Measurements from ENCODE around the gene PANX2. TPM values are rescaled to one million over a fixed set of nuclear protein-coding genes. Genes with fewer than 3 reads are reported as not detected.

The PANX2 gene
- total and polyA plus RNA-seq, 9 of the 15 experiments (the other 6 are each of a cell fraction or from before 2014, with no cell fraction given): 0.01 to 3.9 (median 0.67) TPM; not detected in 1

DNA sequence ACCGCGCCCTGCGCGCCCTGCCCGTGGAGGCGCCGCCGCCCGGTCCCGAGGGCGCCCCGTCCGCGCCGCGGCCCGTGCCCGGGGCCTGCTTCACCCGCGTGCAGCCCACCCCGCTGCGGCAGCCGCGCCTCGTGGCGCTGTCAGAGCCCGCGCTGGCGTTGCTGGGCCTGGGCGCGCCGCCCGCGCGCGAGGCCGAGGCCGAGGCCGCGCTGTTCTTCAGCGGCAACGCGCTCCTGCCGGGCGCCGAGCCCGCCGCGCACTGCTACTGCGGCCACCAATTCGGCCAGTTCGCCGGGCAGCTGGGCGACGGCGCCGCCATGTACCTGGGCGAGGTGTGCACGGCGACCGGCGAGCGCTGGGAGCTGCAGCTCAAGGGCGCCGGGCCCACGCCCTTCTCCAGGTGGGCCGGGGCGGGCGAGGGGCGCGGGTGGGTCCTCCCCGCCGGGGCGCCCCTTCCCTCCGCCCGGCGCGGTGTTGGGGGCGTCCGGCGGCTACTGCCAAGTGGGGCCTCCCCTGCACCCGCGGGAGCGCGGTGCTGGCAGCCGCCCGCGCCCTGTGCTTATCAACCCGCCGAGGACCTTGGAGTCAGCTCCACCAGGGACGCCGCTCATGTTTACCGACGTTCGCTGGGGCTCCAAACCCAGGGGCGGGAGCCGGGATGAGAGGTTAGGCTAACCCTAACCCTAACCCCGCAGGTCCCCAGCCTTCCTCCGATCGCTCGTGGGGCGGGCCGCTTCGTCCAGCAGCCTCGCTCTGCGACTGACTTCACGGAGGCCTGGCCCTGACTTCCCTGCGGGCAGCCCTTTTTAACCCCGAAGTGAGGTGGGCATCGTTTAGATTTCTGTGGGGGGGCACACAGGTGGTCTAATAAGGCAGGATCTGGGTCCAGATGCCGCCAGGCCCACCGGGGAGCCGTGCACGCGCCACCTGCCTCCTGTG, 30.9 kb downstream of the PANX2 start:
- FAIRE-seq: no peak
- no peaks in the 10 kb centered on the region for H3K9me1 ChIP-seq (ENCODE audit: control insufficient read depth, insufficient read depth, low read length)
- peak overlapping the region; percentile 40; the same call in 1 of the 2 replicates for H2AFZ ChIP-seq (ENCODE audit: low read depth, low read length)
- H3K79me2 ChIP-seq (ENCODE audit: control insufficient read depth, insufficient read depth, low read length): peaks cover 20% of the 10 kb centered on the region
- H3K27me3 ChIP-seq (ENCODE audit: control insufficient read depth in 2 of 2, insufficient read depth in 2 of 2, low read length in 2 of 2): no peaks in the 10 kb centered on the region
- H3K27ac ChIP-seq (ENCODE audit: extremely low read depth, low read depth, low read length): peak overlapping the region; percentile 62; the same call in 2 of the 3 replicates
- H3K4me2 ChIP-seq (ENCODE audit: insufficient read depth, low read length): peak overlapping the region; percentile 84
- BruUV-seq (replicated peaks): no TSS peak
- peaks cover 3% of the 10 kb centered on the region; the same call in 1 of the 2 replicates for H3K9me3 ChIP-seq (replicated peaks; ENCODE audit: control insufficient read depth, insufficient read depth, low read depth, low read length)
- peak; percentile 41 to 46 (median 46) for DNase-seq (ENCODE audit: extremely low read depth in 1 of 4, low spot score in 3 of 4)
- peaks cover 38% of the 10 kb centered on the region; the same call in 1 of the 3 replicates for H3K36me3 ChIP-seq (ENCODE audit: control insufficient read depth, insufficient read depth, low read length)
- H3K4me3 ChIP-seq: peak overlapping the region; percentile 56
- WGBS (ENCODE audit: insufficient coverage, low coverage, missing lambda C conversion rate): 12% methylated on average over 18 of the region's 115 CpGs
- H3K9ac ChIP-seq (ENCODE audit: insufficient read depth in 1 of 2, low read depth in 2 of 2, low read length in 2 of 2): peak overlapping the region; percentile 70 to 95
- in situ Hi-C loops (cut with MboI) (no loop called here), intact Hi-C loops (cut with micrococcal nuclease) (no loop called here)
- ATAC-seq: peak; percentile 18
- ChIA-PET POLR2A (interaction anchor here (0.9 kb wide), 1 partner anchor 36 kb away, joined by 3 read pairs; no protein-coding TSS in a partner anchor), CTCF (ENCODE audit: low intra/inter-chr PET ratio) (no interaction called here)
- no peaks in the 10 kb centered on the region for H4K20me1 ChIP-seq (replicated peaks; ENCODE audit: control insufficient read depth, insufficient read depth, low read length)
- H3K4me1 ChIP-seq (replicated peaks in 1 of 2; ENCODE audit: control insufficient read depth in 2 of 2, insufficient read depth in 2 of 2, low read length in 2 of 2): peaks cover 5 to 47% of the 10 kb centered on the region in 2 experiments; a peak in 3 of 5 replicates
- TF ChIP-seq, protein P1, sequence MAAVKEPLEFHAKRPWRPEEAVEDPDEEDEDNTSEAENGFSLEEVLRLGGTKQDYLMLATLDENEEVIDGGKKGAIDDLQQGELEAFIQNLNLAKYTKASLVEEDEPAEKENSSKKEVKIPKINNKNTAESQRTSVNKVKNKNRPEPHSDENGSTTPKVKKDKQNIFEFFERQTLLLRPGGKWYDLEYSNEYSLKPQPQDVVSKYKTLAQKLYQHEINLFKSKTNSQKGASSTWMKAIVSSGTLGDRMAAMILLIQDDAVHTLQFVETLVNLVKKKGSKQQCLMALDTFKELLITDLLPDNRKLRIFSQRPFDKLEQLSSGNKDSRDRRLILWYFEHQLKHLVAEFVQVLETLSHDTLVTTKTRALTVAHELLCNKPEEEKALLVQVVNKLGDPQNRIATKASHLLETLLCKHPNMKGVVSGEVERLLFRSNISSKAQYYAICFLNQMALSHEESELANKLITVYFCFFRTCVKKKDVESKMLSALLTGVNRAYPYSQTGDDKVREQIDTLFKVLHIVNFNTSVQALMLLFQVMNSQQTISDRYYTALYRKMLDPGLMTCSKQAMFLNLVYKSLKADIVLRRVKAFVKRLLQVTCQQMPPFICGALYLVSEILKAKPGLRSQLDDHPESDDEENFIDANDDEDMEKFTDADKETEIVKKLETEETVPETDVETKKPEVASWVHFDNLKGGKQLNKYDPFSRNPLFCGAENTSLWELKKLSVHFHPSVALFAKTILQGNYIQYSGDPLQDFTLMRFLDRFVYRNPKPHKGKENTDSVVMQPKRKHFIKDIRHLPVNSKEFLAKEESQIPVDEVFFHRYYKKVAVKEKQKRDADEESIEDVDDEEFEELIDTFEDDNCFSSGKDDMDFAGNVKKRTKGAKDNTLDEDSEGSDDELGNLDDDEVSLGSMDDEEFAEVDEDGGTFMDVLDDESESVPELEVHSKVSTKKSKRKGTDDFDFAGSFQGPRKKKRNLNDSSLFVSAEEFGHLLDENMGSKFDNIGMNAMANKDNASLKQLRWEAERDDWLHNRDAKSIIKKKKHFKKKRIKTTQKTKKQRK (IDR thresholded peaks at IDR 0.05; ENCODE audit: borderline replicate concordance, low read depth, low read length): no peak
- TF ChIP-seq, protein P2, sequence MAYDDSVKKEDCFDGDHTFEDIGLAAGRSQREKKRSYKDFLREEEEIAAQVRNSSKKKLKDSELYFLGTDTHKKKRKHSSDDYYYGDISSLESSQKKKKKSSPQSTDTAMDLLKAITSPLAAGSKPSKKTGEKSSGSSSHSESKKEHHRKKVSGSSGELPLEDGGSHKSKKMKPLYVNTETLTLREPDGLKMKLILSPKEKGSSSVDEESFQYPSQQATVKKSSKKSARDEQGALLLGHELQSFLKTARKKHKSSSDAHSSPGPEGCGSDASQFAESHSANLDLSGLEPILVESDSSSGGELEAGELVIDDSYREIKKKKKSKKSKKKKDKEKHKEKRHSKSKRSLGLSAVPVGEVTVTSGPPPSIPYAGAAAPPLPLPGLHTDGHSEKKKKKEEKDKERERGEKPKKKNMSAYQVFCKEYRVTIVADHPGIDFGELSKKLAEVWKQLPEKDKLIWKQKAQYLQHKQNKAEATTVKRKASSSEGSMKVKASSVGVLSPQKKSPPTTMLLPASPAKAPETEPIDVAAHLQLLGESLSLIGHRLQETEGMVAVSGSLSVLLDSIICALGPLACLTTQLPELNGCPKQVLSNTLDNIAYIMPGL (CRISPR knock-in tag; IDR thresholded peaks at IDR 0.05): 0 out of 2 replicates have a peak, but pooled peaks have one; percentile 22
- TF ChIP-seq ERF (CRISPR knock-in tag; IDR thresholded peaks at IDR 0.05) (peak; percentile 78; the same call in 1 of the 2 replicates), RBBP5 (IDR thresholded peaks at IDR 0.05; ENCODE audit: borderline replicate concordance, insufficient read depth, low read length, poor library complexity, severe bottlenecking) (peak; percentile 30), ZBTB7A (IDR thresholded peaks at IDR 0.05; ENCODE audit: borderline replicate concordance, control insufficient read depth, low read depth, low read length) (0 out of 2 replicates have a peak, but pooled peaks have one; percentile 30), RBFOX2 (IDR thresholded peaks at IDR 0.05; ENCODE audit: low read depth, low read length) (peak; percentile 15; the same call in 1 of the 2 replicates), POLR2G (IDR thresholded peaks at IDR 0.05; ENCODE audit: low read depth, low read length) (peak; percentile 45), L3MBTL2 (IDR thresholded peaks at IDR 0.05) (peak; percentile 76), HDAC1 (IDR thresholded peaks at IDR 0.05) (no peak), SIN3B (IDR thresholded peaks at IDR 0.05; ENCODE audit: low read depth) (0 out of 2 replicates have a peak, but pooled peaks have one; percentile 16)
